K562 (cell line): Measurements from ENCODE around the gene OTOP1. TPM values are rescaled to one million over a fixed set of nuclear protein-coding genes. Genes with fewer than 3 reads are reported as not detected.
A peak's percentile ranks its signal among the peaks of the same experiment; 100 is the strongest.

Experiments used
- ATAC-seq: fragments of 200-7000 bp; cut with Tn5 transposase; 3 replicates; pipeline ENCODE4 v1.9.1; 2020; ENCODE audit warnings: moderate library complexity
- BruUV-seq: library from RNA; stranded (reverse); fragments of 400-500 nt; replicated peaks from 2 replicates; lab custom pipeline; 2021; lab: Mats Ljungman, UMichigan
- CTCF ChIA-PET: fragments of 300-600 bp; formaldehyde crosslinking; extraction: SDS; loops from one replicate; lab custom pipeline; 2021; ENCODE audit warnings: low intra/inter-chr PET ratio; lab: Yijun Ruan, JAX
- POLR2A ChIA-PET: fragments of 300-600, 350-650 bp; sonication (Branson Sonifier 250); formaldehyde crosslinking; extraction: SDS; loops from one replicate; lab custom pipeline; 2021; ENCODE audit warnings: antibody characterized with exemption, inconsistent platforms; lab: Yijun Ruan, JAX
- DNase-seq, 4 experiments: peaks; one replicate each; pipeline versions ENCODE4 v3.0.0 to v3.0.0-alpha.2; 2011 to 2018; ENCODE audit warnings: low spot score in 3 of 4, mixed read lengths in 3 of 4; ENCODE audit errors: extremely low read depth in 1 of 4
- FAIRE-seq: peaks from 2 replicates; lab custom pipeline; 2011; peaks lifted over from hg19 to GRCh38; lab: Jason Lieb, UNC
- H2AFZ ChIP-seq: 2 replicates; pipeline ENCODE4 v1.6.0; 2011; ENCODE audit warnings: low read depth, low read length, control low read depth, inconsistent platforms
- H3K27ac ChIP-seq: fragments of 200-600 bp; 3 replicates; pipeline ENCODE4 v1.8.0; 2011; ENCODE audit warnings: low read depth, mild to moderate bottlenecking, control low read depth, inconsistent platforms, low read length, moderate library complexity, mixed read lengths; ENCODE audit errors: extremely low read depth
- H3K27me3 ChIP-seq, 2 experiments: fragments of 300-600 bp in 1 of 2; 2 replicates in 1 of 2; 3 replicates in 1 of 2; pipeline versions ENCODE4 v1.6.0 to v1.8.0; 2011; ENCODE audit warnings: inconsistent platforms in 2 of 2, low read length in 2 of 2, mild to moderate bottlenecking in 1 of 2, mixed read lengths in 1 of 2, moderate library complexity in 1 of 2; ENCODE audit not compliant: control insufficient read depth in 2 of 2, insufficient read depth in 2 of 2
- H3K36me3 ChIP-seq: fragments of 300-600 bp; 3 replicates; pipeline ENCODE4 v1.8.0; 2011; ENCODE audit warnings: mild to moderate bottlenecking, low read length, inconsistent platforms; ENCODE audit not compliant: control insufficient read depth, insufficient read depth
- H3K4me1 ChIP-seq, 2 experiments: fragments of 200-600 bp in 1 of 2; replicated peaks in 1 of 2; 2 replicates in 1 of 2; 3 replicates in 1 of 2; pipeline versions ENCODE4 v1.5.1 to v1.8.0; 2011; ENCODE audit warnings: inconsistent platforms in 2 of 2, low read length in 2 of 2, mild to moderate bottlenecking in 1 of 2, mixed read lengths in 1 of 2, moderate library complexity in 1 of 2; ENCODE audit not compliant: control insufficient read depth in 2 of 2, insufficient read depth in 2 of 2
- H3K4me2 ChIP-seq: 2 replicates; pipeline ENCODE4 v1.6.1; 2011; ENCODE audit warnings: low read length, control low read depth, inconsistent platforms, mixed read lengths; ENCODE audit not compliant: insufficient read depth
- H3K4me3 ChIP-seq: fragments of 200-600 bp; sonication (generic), shearing (Covaris generic); 2 replicates; pipeline ENCODE4 v1.5.1; 2016; ENCODE audit warnings: control low read depth, inconsistent platforms
- H3K79me2 ChIP-seq: fragments of 200-600 bp; 3 replicates; pipeline ENCODE4 v1.8.0; 2011; ENCODE audit warnings: low read length, inconsistent platforms; ENCODE audit not compliant: control insufficient read depth, insufficient read depth
- H3K9ac ChIP-seq, 2 experiments: 2 replicates each; pipeline versions ENCODE4 v1.6.0 to v1.6.1; 2011; ENCODE audit warnings: low read depth in 2 of 2, low read length in 2 of 2, control low read depth in 1 of 2, inconsistent platforms in 1 of 2, mild to moderate bottlenecking in 1 of 2, mixed read lengths in 1 of 2; ENCODE audit not compliant: insufficient read depth in 1 of 2
- H3K9me1 ChIP-seq: one replicate; pipeline ENCODE4 v1.6.0; 2011; ENCODE audit warnings: inconsistent platforms, mild to moderate bottlenecking, low read length, moderate library complexity; ENCODE audit not compliant: control insufficient read depth, insufficient read depth
- H3K9me3 ChIP-seq: replicated peaks from 2 replicates; pipeline ENCODE4 v1.5.1; 2011; ENCODE audit warnings: low read depth, low read length, inconsistent platforms; ENCODE audit not compliant: control insufficient read depth, insufficient read depth
- H4K20me1 ChIP-seq: replicated peaks from 2 replicates; pipeline ENCODE4 v1.6.1; 2011; ENCODE audit warnings: low read length, inconsistent platforms, mixed read lengths; ENCODE audit not compliant: control insufficient read depth, insufficient read depth
- ATF3 ChIP-seq, 2 experiments: fragments of 450-650 bp in 1 of 2; sonication (generic) in 1 of 2; formaldehyde crosslinking in 1 of 2; IDR thresholded peaks in 1 of 2; conservative IDR thresholded peaks in 1 of 2; 2 replicates each; pipeline versions ENCODE4 v1.6.1 to v1.8.1; 2016 to 2023; ENCODE audit warnings: mild to moderate bottlenecking in 2 of 2, moderate library complexity in 2 of 2, inconsistent platforms in 1 of 2, missing genetic modification reagents in 1 of 2
- CTCF ChIP-seq, 3 experiments: IDR thresholded peaks in 2 of 3; conservative IDR thresholded peaks in 1 of 3; 2 replicates each; pipeline ENCODE4 v1.5.1; 2011 to 2012; ENCODE audit warnings: low read length in 3 of 3, mild to moderate bottlenecking in 3 of 3, control low read depth in 2 of 3, improper control_type of control experiment in 1 of 3, inconsistent platforms in 1 of 3, low read depth in 1 of 3, mixed read lengths in 1 of 3, moderate library complexity in 1 of 3; ENCODE audit not compliant: insufficient read depth in 2 of 3
- OTX1 ChIP-seq: fragments of 450-650 bp; formaldehyde crosslinking; IDR thresholded peaks from 2 replicates; pipeline ENCODE4 v1.4.0; 2022; ENCODE audit warnings: mild to moderate bottlenecking
- RAD21 ChIP-seq, 2 experiments: fragments of 250-450 bp in 1 of 2; fragments of 450-650 bp in 1 of 2; sonication (Bioruptor Pico) in 1 of 2; formaldehyde crosslinking in 1 of 2; IDR thresholded peaks in 1 of 2; conservative IDR thresholded peaks in 1 of 2; 2 replicates each; pipeline versions ENCODE4 v1.4.0 to v1.8.0; 2020 to 2022; ENCODE audit warnings: mild to moderate bottlenecking in 2 of 2, moderate library complexity in 1 of 2
- REST ChIP-seq, 2 experiments: fragments of 450-650 bp; formaldehyde crosslinking in 1 of 2; IDR thresholded peaks; 2 replicates each; pipeline versions ENCODE4 v1.4.0 to v1.6.1; 2014 to 2020; ENCODE audit warnings: mild to moderate bottlenecking in 2 of 2, borderline replicate concordance in 1 of 2, low read depth in 1 of 2
- WGBS: fragments of 100-300 bp; shearing (Covaris generic); methylation state at CpG from one replicate; pipeline ENCODE4 v1.1.6; 2016; ENCODE audit warnings: low coverage, mixed read lengths; ENCODE audit not compliant: insufficient coverage; ENCODE audit errors: missing lambda C conversion rate; 5-methylcytosine and 5-hydroxymethylcytosine counted together
- in situ Hi-C: fragments of 300-500 bp; cut with MboI; formaldehyde crosslinking; loops from 4 replicates; pipeline ENCODE4 v1.15.0; 2018; ENCODE audit warnings: inconsistent platforms, mixed read lengths
- intact Hi-C: fragments of 100-400 bp; cut with micrococcal nuclease; formaldehyde crosslinking; loops from 2 replicates; pipeline ENCODE4 v1.14.2; 2022
- polyA plus RNA-seq, 8 experiments: library from polyadenylated mRNA; depleted of rRNA in 4 of 8; stranded (reverse) in 5 of 8; unstranded in 3 of 8; fragments of >200 nt; fragmentation: Nextera tagmentation in 2 of 8; fragmentation: Illumina TruSeq in 1 of 8; extraction: Ambion mirVana in 2 of 8; extraction: Trizol in 1 of 8; gene quantifications; 2 replicates each; pipeline versions ENCODE4 v1.2.1 to v1.2.3, GENCODE V29; 2011 to 2014; ENCODE audit warnings: inconsistent platforms in 1 of 8, missing spikeins in 1 of 8
- total RNA-seq, 7 experiments: library from RNA; depleted of rRNA in 6 of 7; stranded (reverse); fragments of >200 nt in 6 of 7; fragmentation: Illumina TruSeq in 2 of 7; extraction: Trizol in 2 of 7; gene quantifications; 2 replicates each; pipeline versions ENCODE4 v1.2.1 to v1.2.3, GENCODE V29; 2011 to 2021; ENCODE audit warnings: low replicate concordance in 1 of 7

OTOP1 gene
- total and polyA plus RNA-seq, 9 of the 15 experiments (the other 6 are each of a cell fraction or from before 2014, with no cell fraction given) = not detected

DNA sequence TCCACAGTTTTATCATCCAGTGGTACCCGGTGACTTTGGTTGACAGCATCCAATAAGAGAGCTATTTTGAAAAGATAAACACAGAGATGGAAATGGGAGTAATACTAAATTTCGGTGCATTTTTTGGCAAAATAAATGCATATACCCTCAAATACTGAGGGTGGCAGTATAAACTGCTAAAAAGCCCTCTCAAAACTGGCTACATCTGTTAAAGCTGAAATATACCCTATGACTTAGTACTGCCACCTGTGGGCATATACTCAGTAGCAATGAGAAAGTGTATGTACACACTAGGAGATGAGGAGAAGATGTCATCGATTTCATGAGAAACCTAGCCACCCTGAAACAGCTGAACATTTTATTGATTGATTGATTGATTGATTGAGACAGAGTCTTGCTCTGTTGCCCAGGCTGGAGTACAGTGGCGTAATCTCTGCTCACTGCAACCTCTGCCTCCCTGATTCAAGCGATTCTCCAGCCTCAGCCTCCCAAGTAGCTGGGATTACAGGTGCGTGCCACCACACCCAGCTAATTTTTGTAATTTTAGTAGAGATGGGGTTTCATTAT, 33.5 kb upstream of the OTOP1 start:
- ATAC-seq (peak; percentile 84), FAIRE-seq (no peak), DNase-seq (peak in 2 of 4 experiments; percentile 36 to 54)
- Histone ChIP-seq H3K4me1 (no peaks in the 10 kb centered on the region; a peak in 1 of 5 replicates), H3K9ac (no peak overlapping the region), H3K9me3 (no peaks in the 10 kb centered on the region), H3K9me1 (no peaks in the 10 kb centered on the region), H2AFZ (no peak overlapping the region), H3K27ac (no peak overlapping the region), H3K79me2 (no peaks in the 10 kb centered on the region), H3K4me3 (no peak overlapping the region), H4K20me1 (no peaks in the 10 kb centered on the region), H3K4me2 (no peak overlapping the region), H3K36me3 (no peaks in the 10 kb centered on the region), H3K27me3 (peaks cover 9 to 29% of the 10 kb centered on the region in 2 experiments; a peak in 4 of 5 replicates)
- ChIA-PET POLR2A (interaction anchor here (1.5 to 2.1 kb wide), 2 partner anchors 25 to 119 kb away, joined by 3 to 9 read pairs; no protein-coding TSS in a partner anchor), CTCF (interaction anchor here (0.8 to 1.4 kb wide), 5 partner anchors 51 to 171 kb away, joined by 3 to 6 read pairs (median 3); no protein-coding TSS in a partner anchor)
- in situ Hi-C loops = no loop called here
- no TSS peak for BruUV-seq
- intact Hi-C loops = loop anchor here (1.0 kb wide), 1 partner anchor 75 kb away; no protein-coding TSS in a partner anchor
- 21% methylated on average over 5 of the region's 6 CpGs for WGBS
- peak; percentile 44; the same call in 1 of the 2 replicates for TF ChIP-seq REST (IDR thresholded peaks at IDR 0.05; ENCODE audit: borderline replicate concordance)
- no peak for TF ChIP-seq REST (CRISPR knock-in tag; IDR thresholded peaks at IDR 0.05; ENCODE audit: low read depth)
- TF ChIP-seq ATF3 (IDR thresholded peaks at IDR 0.05) = no peak
- no peak for TF ChIP-seq ATF3 (CRISPR knock-in tag; conservative IDR thresholded peaks at IDR 0.05)
- peak; percentile 23 to 77; a peak in 2 of 4 replicates for TF ChIP-seq RAD21 (CRISPR knock-in tag; conservative IDR thresholded peaks at IDR 0.05 in 1 of 2, IDR thresholded peaks at IDR 0.05 in 1 of 2)
- TF ChIP-seq CTCF (IDR thresholded peaks at IDR 0.05 in 2 of 3, conservative IDR thresholded peaks at IDR 0.05 in 1 of 3; ENCODE audit: insufficient read depth in 2 of 3, low read depth in 1 of 3, low read length in 3 of 3) = peak; percentile 54 to 88 (median 79)
- TF ChIP-seq OTX1 (CRISPR knock-in tag) = no peak
